Measurements from ENCODE around the gene UNC13A. TPM values are rescaled to one million over a fixed set of nuclear protein-coding genes. Genes with fewer than 3 reads are reported as not detected.

Gene UNC13A
- total and polyA plus RNA-seq, 2 of the 8 experiments (the other 6 are each of a cell fraction or from before 2014, with no cell fraction given), result 13.1 to 47.6 TPM

DNA sequence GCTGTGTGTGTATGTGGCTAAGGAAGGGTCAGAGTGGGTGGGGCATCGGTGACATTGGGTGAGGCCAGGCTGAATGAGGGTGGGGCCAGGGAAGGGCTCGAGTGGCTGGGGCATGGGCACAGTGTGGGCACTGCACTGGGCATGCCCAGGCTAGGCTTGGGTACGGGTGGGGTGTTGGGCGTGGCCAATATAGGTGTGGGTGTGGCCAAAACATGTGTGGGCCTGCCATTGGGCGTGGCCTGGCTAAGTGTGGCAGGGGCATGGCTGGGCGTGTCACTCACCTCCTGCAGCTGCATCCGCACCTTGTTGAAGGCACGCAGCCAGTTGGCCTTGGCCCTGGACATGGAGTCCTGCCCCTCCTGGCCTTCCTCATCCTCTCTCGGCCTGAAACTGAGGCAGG, 33.2 kb downstream of the UNC13A start:
- H2BK20ac ChIP-seq (ENCODE audit: low read length), result peak overlapping the region; percentile 61; the same call in 1 of the 2 replicates
- peaks cover 0 to 5% (median 3%) of the 10 kb centered on the region in 4 experiments; a peak in 3 of 7 replicates for H3K4me1 ChIP-seq (replicated peaks in 1 of 4; ENCODE audit: control insufficient read depth in 3 of 4, insufficient read depth in 4 of 4, low read length in 3 of 4)
- H3K9me3 ChIP-seq (ENCODE audit: insufficient read depth in 2 of 2, low read depth in 1 of 2, low read length in 1 of 2), result no peaks in the 10 kb centered on the region; a peak in 1 of 4 replicates
- no peak overlapping the region for H3K23ac ChIP-seq (ENCODE audit: insufficient read length)
- no peak overlapping the region for H3K9ac ChIP-seq (replicated peaks in 1 of 4; ENCODE audit: extremely low read depth in 1 of 4, low read depth in 3 of 4, low read length in 3 of 4)
- DNase-seq (ENCODE audit: low read depth in 1 of 2, low spot score in 2 of 2) (peak in 1 of 2 experiments; percentile 61), FAIRE-seq (no peak)
- peak overlapping the region; percentile 80; the same call in 1 of the 2 replicates for H2AK5ac ChIP-seq (ENCODE audit: low read depth, low read length)
- H3K4me3 ChIP-seq (ENCODE audit: extremely low read depth in 1 of 4, insufficient read depth in 2 of 4, low read depth in 3 of 4, low read length in 4 of 4), result no peak overlapping the region
- no peak overlapping the region for H3K4me2 ChIP-seq (ENCODE audit: insufficient read depth in 1 of 2, low read depth in 2 of 2, low read length in 2 of 2)
- no peak overlapping the region; the same call in 1 of the 2 replicates for H4K8ac ChIP-seq (ENCODE audit: extremely low read depth, insufficient read depth, low read length)
- H3K23me2 ChIP-seq (ENCODE audit: low read depth, low read length), result no peaks in the 10 kb centered on the region
- H4K5ac ChIP-seq (ENCODE audit: insufficient read length, low read depth, low read length), result peak overlapping the region; percentile 29
- H3K18ac ChIP-seq (ENCODE audit: extremely low read depth, low read length), result peak overlapping the region; percentile 10; the same call in 1 of the 2 replicates
- H3K36me3 ChIP-seq (ENCODE audit: control insufficient read depth in 2 of 4, insufficient read depth in 4 of 4, low read length in 3 of 4), result peaks cover 8 to 36% (median 17%) of the 10 kb centered on the region in 4 experiments
- peak overlapping the region; percentile 88; the same call in 1 of the 2 replicates for H2BK5ac ChIP-seq (ENCODE audit: low read depth, low read length)
- no peak overlapping the region for H2AFZ ChIP-seq (ENCODE audit: low read length)
- no peaks in the 10 kb centered on the region for H3K27me3 ChIP-seq (replicated peaks in 1 of 4; ENCODE audit: control insufficient read depth in 3 of 4, extremely low read depth in 1 of 4, insufficient read depth in 3 of 4, low read length in 3 of 4)
- H3K27ac ChIP-seq (ENCODE audit: low read depth, low read length), result no peak overlapping the region
- H3K4ac ChIP-seq (replicated peaks; ENCODE audit: insufficient read length, low read depth, low read length), result peak overlapping the region; percentile 49
- H4K20me1 ChIP-seq (replicated peaks in 1 of 2; ENCODE audit: control insufficient read depth in 1 of 2, insufficient read depth in 2 of 2, low read length in 2 of 2), result peaks cover 0 to 6% of the 10 kb centered on the region in 2 experiments
- no peak overlapping the region for H3K14ac ChIP-seq (ENCODE audit: insufficient read length)
- H2BK12ac ChIP-seq (ENCODE audit: low read depth, low read length), result peak overlapping the region; percentile 60; the same call in 1 of the 2 replicates
- peak overlapping the region; percentile 80 for H4K91ac ChIP-seq (replicated peaks; ENCODE audit: insufficient read length, low read length)
- H3K79me2 ChIP-seq (ENCODE audit: control insufficient read depth in 1 of 2, insufficient read depth in 2 of 2, low read length in 2 of 2), result no peaks in the 10 kb centered on the region
- 75% methylated on average over 9 of the region's 9 CpGs; no CpG with 5 or more reads in 1 of the 2 experiments for WGBS, 2 experiments (ENCODE audit: extremely low coverage in 1 of 2, insufficient coverage in 1 of 2, insufficient read length in 1 of 2, insufficient replicate concordance in 2 of 2, low coverage in 1 of 2, low lambda C conversion rate in 2 of 2, missing lambda C conversion rate in 1 of 2)
- no peaks in the 10 kb centered on the region for H3K79me1 ChIP-seq (ENCODE audit: low read depth, low read length)
- no peak overlapping the region for H3K56ac ChIP-seq (replicated peaks; ENCODE audit: insufficient read length, low read depth, low read length)
- no peak overlapping the region; the same call in 1 of the 2 replicates for H2BK15ac ChIP-seq (ENCODE audit: low read length)
- ChIA-PET POLR2A (ENCODE audit: partially characterized antibody) (no interaction called here), CTCF (ENCODE audit: partially characterized antibody) (interaction anchor here (1.2 to 2.2 kb wide), 4 partner anchors 8 to 49 kb away, joined by 3 to 13 read pairs (median 4); no protein-coding TSS in a partner anchor)
- peak overlapping the region; percentile 55 for H2BK120ac ChIP-seq (replicated peaks; ENCODE audit: low read depth, low read length)
- TF ChIP-seq RXRA (IDR thresholded peaks at IDR 0.05; ENCODE audit: insufficient read depth, low read depth, low read length), result no peak
- TF ChIP-seq NRF1 (IDR thresholded peaks at IDR 0.05; ENCODE audit: low read depth, low read length), result peak; percentile 21; the same call in 1 of the 2 replicates
- TF ChIP-seq BRCA1 (IDR thresholded peaks at IDR 0.05; ENCODE audit: low read depth, low read length), result no peak
- no peak for TF ChIP-seq GTF2F1 (IDR thresholded peaks at IDR 0.05; ENCODE audit: borderline replicate concordance, low read depth, low read length)
- no peak for TF ChIP-seq TAF7 (optimal IDR thresholded peaks at IDR 0.05; ENCODE audit: borderline replicate concordance, low read depth, low read length)
- no peak for TF ChIP-seq SIX5 (IDR thresholded peaks at IDR 0.05; ENCODE audit: low read depth, low read length)
- no peak for TF ChIP-seq MAFK (IDR thresholded peaks at IDR 0.05; ENCODE audit: low read depth, low read length)
- no peak for TF ChIP-seq NANOG (IDR thresholded peaks at IDR 0.05; ENCODE audit: insufficient read depth, low read depth, low read length, poor library complexity, severe bottlenecking)
- TF ChIP-seq TEAD4 (IDR thresholded peaks at IDR 0.05; ENCODE audit: low read depth, low read length), result no peak
- TF ChIP-seq, protein P1, sequence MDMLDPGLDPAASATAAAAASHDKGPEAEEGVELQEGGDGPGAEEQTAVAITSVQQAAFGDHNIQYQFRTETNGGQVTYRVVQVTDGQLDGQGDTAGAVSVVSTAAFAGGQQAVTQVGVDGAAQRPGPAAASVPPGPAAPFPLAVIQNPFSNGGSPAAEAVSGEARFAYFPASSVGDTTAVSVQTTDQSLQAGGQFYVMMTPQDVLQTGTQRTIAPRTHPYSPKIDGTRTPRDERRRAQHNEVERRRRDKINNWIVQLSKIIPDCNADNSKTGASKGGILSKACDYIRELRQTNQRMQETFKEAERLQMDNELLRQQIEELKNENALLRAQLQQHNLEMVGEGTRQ (IDR thresholded peaks at IDR 0.05; ENCODE audit: low read length), result no peak
- TF ChIP-seq, protein P2, sequence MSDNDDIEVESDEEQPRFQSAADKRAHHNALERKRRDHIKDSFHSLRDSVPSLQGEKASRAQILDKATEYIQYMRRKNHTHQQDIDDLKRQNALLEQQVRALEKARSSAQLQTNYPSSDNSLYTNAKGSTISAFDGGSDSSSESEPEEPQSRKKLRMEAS (IDR thresholded peaks at IDR 0.05), result 0 out of 2 replicates have a peak, but pooled peaks have one; percentile 12
